ENCODE results near the gene RABL6.
A peak's percentile ranks its signal among the peaks of the same experiment; 100 is the strongest.
"Not testable (repeated sequence)": the region's sequence is repeated elsewhere in the genome, so short reads cannot be mapped to it uniquely, and the experiment has no call there.

Gene RABL6

DNA sequence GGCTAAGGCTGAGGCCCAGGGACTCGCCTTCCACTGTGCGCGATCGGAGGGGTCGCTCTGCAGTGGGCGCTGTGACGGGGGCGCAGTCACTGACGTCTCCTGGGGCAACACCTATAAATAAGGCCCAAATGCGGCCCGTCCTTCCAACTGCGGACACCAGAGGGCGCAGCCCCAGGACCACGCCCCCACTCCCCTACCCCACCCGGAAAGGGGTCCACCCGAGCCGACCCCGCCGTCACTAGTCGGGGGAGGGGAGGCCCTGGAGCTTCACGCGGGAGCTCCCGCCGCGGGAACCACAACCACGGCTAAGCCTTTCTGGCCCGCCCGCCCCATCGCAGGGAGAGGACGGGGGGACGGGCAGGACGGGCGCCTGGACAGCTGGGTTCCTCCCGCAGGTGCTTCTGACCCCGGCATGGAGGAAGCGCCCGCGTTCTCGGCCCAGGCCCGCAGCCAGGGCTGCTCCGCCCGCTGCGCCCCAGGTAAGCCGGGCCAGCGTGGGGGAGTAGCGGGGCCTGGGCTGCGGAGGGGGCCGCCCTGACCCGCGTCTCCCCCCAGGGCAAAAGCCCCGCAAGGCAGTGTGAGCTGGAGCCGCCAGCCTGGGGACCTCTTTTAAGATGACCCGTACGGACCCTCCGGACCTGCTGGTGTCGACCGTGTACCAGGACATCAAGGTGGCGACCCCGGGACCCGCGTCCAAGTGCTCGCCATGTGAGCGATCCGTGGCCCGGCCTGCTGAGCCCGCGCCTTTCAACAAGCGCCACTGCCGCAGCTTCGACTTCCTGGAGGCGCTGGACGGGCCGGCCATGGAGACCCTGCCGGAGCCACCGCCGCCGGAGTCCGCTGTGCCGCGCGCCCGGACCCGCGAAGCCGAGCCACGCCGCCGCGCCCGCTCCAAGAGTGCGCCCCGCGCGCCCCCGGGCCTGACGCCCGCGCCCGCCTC is 36.3 kb downstream of the RABL6 start:
- H3K9ac ChIP-seq; H3K79me2 ChIP-seq (ENCODE audit: insufficient read depth, low read depth); H2AFZ ChIP-seq (ENCODE audit: low read depth); H3K4me3 ChIP-seq (IDR thresholded peaks at IDR 0.05; ENCODE audit: insufficient read depth, low read depth, low read length); H3K36me3 ChIP-seq (ENCODE audit: insufficient read depth); H3K27me3 ChIP-seq (ENCODE audit: insufficient read depth, low read depth); H4K20me1 ChIP-seq (ENCODE audit: insufficient read depth): not testable (repeated sequence)
- peaks cover 29% of the 10 kb centered on the region for H3K4me1 ChIP-seq (ENCODE audit: low read depth, poor library complexity, severe bottlenecking)
- H3K27ac ChIP-seq = peak overlapping the region; percentile 57
- peak overlapping the region; percentile 69; the same call in 1 of the 2 replicates for H3K4me2 ChIP-seq
- TF ChIP-seq, protein P1, sequence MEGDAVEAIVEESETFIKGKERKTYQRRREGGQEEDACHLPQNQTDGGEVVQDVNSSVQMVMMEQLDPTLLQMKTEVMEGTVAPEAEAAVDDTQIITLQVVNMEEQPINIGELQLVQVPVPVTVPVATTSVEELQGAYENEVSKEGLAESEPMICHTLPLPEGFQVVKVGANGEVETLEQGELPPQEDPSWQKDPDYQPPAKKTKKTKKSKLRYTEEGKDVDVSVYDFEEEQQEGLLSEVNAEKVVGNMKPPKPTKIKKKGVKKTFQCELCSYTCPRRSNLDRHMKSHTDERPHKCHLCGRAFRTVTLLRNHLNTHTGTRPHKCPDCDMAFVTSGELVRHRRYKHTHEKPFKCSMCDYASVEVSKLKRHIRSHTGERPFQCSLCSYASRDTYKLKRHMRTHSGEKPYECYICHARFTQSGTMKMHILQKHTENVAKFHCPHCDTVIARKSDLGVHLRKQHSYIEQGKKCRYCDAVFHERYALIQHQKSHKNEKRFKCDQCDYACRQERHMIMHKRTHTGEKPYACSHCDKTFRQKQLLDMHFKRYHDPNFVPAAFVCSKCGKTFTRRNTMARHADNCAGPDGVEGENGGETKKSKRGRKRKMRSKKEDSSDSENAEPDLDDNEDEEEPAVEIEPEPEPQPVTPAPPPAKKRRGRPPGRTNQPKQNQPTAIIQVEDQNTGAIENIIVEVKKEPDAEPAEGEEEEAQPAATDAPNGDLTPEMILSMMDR (conservative IDR thresholded peaks at IDR 0.05; ENCODE audit: low read depth, low read length) = peak; percentile 75

DNA sequence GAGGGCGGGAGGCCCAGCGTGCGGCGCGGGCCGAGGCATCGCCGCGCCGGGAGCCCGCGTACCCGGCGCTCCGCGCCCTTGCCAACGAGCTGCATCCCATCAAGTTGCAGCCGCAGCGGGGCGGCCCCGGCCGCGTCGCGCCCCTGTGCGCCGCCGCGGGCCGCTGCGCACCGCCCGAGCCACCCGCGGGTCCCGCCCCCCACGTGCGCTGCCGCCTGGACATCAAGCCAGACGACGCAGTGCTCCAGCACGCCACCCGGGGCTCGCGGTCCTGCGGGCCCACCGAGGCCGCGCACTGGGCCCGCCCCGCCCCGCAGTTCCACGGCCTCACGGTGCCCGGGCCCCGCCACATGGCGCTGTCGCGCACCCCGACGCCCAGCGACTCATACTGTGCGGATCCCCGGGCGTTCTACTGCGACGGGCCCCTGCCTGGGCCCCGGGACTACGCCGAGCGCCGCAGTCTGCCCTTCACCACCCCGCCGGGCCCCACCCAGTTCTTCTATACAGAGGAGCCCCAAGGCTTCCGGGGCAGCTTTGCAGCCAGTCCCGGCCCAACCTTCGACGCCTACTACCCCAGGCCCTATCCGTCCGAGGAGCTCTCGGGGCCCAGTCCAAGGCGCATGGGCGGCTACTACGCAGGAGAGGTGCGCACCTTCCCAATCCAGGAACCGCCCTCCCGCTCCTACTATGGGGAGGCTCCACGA is 37.2 kb downstream of the RABL6 start:
- no peaks in the 10 kb centered on the region for H3K36me3 ChIP-seq (ENCODE audit: insufficient read depth)
- no peaks in the 10 kb centered on the region for H4K20me1 ChIP-seq (ENCODE audit: insufficient read depth)
- no peak overlapping the region for H3K4me2 ChIP-seq
- no peak overlapping the region for H3K27ac ChIP-seq
- no peaks in the 10 kb centered on the region for H3K79me2 ChIP-seq (ENCODE audit: insufficient read depth, low read depth)
- H3K9ac ChIP-seq = no peak overlapping the region
- no peaks in the 10 kb centered on the region for H3K27me3 ChIP-seq (ENCODE audit: insufficient read depth, low read depth)
- H2AFZ ChIP-seq (ENCODE audit: low read depth) = no peak overlapping the region
- TF ChIP-seq, protein P1 (conservative IDR thresholded peaks at IDR 0.05; ENCODE audit: low read depth, low read length) = no peak
- peaks cover 32% of the 10 kb centered on the region for H3K4me1 ChIP-seq (ENCODE audit: low read depth, poor library complexity, severe bottlenecking)
- no peak overlapping the region for H3K4me3 ChIP-seq (IDR thresholded peaks at IDR 0.05; ENCODE audit: insufficient read depth, low read depth, low read length)

DNA sequence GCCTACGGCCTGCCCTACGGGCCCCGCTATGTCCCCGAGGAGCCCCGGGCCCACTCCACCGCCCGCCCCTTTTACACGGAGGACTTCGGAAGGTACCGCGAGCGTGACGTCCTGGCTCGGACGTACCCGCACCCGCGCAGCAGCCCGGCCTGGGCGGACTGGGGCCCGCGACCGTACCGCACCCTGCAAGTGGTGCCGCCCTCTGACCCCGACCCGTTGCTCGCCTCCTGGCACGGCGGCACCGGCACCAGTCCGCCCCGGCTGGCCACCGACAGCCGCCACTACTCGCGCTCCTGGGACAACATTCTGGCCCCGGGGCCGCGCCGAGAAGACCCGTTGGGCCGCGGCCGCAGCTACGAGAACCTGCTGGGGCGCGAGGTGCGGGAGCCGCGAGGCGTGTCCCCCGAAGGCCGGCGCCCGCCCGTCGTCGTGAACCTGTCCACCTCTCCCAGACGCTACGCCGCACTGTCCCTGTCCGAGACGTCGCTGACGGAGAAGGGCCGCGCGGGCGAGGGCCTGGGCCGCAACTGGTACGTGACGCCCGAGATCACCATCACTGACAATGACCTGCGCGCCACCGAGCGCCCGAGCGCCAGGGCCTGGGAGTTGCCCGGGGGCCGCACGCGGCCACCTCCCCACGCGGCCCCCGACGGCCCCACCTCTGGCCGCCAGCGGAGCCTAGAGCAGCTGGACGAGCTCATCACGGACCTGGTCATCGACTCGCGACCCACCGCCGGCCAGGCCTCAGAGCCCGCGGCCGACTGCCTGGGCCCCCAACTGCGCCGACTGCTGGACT is 37.9 kb downstream of the RABL6 start:
- Histone ChIP-seq H3K4me1 (ENCODE audit: low read depth, poor library complexity, severe bottlenecking) (peaks cover 29% of the 10 kb centered on the region), H3K4me2 (no peak overlapping the region), H3K9ac (no peak overlapping the region), H3K27me3 (ENCODE audit: insufficient read depth, low read depth) (no peaks in the 10 kb centered on the region), H3K79me2 (ENCODE audit: insufficient read depth, low read depth) (no peaks in the 10 kb centered on the region), H4K20me1 (ENCODE audit: insufficient read depth) (no peaks in the 10 kb centered on the region), H3K27ac (no peak overlapping the region), H3K36me3 (ENCODE audit: insufficient read depth) (no peaks in the 10 kb centered on the region), H3K4me3 (IDR thresholded peaks at IDR 0.05; ENCODE audit: insufficient read depth, low read depth, low read length) (no peak overlapping the region), H2AFZ (ENCODE audit: low read depth) (no peak overlapping the region)
- TF ChIP-seq, protein P1 (conservative IDR thresholded peaks at IDR 0.05; ENCODE audit: low read depth, low read length) = no peak

DNA sequence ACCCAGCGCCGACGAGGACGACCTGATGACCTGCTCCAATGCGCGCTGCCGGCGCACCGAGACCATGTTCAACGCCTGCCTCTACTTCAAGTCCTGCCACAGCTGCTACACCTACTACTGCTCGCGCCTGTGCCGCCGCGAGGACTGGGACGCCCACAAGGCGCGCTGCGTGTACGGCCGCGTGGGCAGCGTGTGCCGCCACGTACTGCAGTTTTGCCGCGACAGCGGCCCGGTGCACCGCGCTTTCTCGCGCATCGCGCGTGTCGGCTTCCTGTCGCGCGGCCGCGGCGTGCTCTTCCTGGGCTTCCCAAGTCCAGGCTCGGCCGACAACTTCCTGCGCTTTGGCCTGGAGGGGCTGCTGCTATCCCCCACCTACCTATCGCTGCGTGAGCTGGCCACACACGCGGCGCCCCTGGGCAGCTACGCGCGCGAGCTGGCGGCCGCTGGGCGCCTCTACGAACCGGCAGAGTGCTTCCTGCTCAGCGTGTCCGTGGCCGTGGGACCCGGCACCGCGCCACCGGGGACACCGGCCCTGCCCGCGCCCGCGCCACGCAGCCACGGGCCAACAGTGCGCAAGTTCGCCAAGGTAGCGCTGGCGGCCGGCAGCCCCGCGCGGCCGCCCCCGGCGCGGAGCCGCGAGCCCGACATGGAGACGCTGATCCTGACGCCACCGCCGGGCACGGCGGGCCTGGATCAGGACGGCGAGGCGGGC is 38.8 kb downstream of the RABL6 start:
- Histone ChIP-seq H3K4me1 (ENCODE audit: low read depth, poor library complexity, severe bottlenecking) (peaks cover 21% of the 10 kb centered on the region), H4K20me1 (ENCODE audit: insufficient read depth) (no peaks in the 10 kb centered on the region), H3K27me3 (ENCODE audit: insufficient read depth, low read depth) (no peaks in the 10 kb centered on the region), H3K4me2 (no peak overlapping the region), H3K36me3 (ENCODE audit: insufficient read depth) (no peaks in the 10 kb centered on the region), H3K4me3 (IDR thresholded peaks at IDR 0.05; ENCODE audit: insufficient read depth, low read depth, low read length) (no peak overlapping the region), H3K27ac (no peak overlapping the region), H3K9ac (no peak overlapping the region), H2AFZ (ENCODE audit: low read depth) (no peak overlapping the region), H3K79me2 (ENCODE audit: insufficient read depth, low read depth) (no peaks in the 10 kb centered on the region)
- TF ChIP-seq, protein P1 (conservative IDR thresholded peaks at IDR 0.05; ENCODE audit: low read depth, low read length) = no peak
